IMR-90 (cell line): Measurements from ENCODE around the gene NBEAL1. TPM values are rescaled to one million over a fixed set of nuclear protein-coding genes. Genes with fewer than 3 reads are reported as not detected.

ENCODE experiments used
- ATAC-seq: fragments of 200-7000 bp; cut with Tn5 transposase; 2 replicates; pipeline ENCODE4 v1.9.1; 2020; ENCODE audit warnings: low read depth, mild to moderate bottlenecking, moderate library complexity
- BruUV-seq: library from RNA; stranded (reverse); fragments of 400-500 nt; replicated peaks from 2 replicates; lab custom pipeline; 2021; lab: Mats Ljungman, UMichigan
- CTCF ChIA-PET: fragments of 300-600 bp; formaldehyde crosslinking; extraction: SDS; loops from one replicate; lab custom pipeline; 2021; ENCODE audit warnings: antibody characterized with exemption; lab: Yijun Ruan, JAX
- POLR2A ChIA-PET: fragments of 300-600 bp; sonication (Branson Sonifier 250); formaldehyde crosslinking; loops from one replicate; lab custom pipeline; 2022; ENCODE audit warnings: antibody characterized with exemption; ENCODE audit not compliant: unreplicated experiment; lab: Charles Lee
- DNase-seq: peaks from one replicate; pipeline ENCODE4 v3.0.0; 2013
- H2AFZ ChIP-seq: replicated peaks from 2 replicates; pipeline ENCODE3; 2013; ENCODE audit warnings: low read length, mild to moderate bottlenecking; ENCODE audit not compliant: poor library complexity
- H2AK5ac ChIP-seq: 2 replicates; pipeline ENCODE4 v1.6.1; 2013; ENCODE audit warnings: low read depth, low read length, inconsistent platforms
- H2AK9ac ChIP-seq: replicated peaks from 2 replicates; pipeline ENCODE3; 2013; ENCODE audit warnings: mild to moderate bottlenecking, low read depth, low read length, moderate library complexity; ENCODE audit not compliant: poor library complexity
- H2BK120ac ChIP-seq: 2 replicates; pipeline ENCODE4 v1.6.1; 2013; ENCODE audit warnings: low read depth, low read length, inconsistent platforms
- H2BK15ac ChIP-seq: 3 replicates; pipeline ENCODE4 v1.6.1; 2013; ENCODE audit warnings: low read depth, low read length, inconsistent platforms
- H2BK20ac ChIP-seq: 2 replicates; pipeline ENCODE4 v1.6.1; 2013; ENCODE audit warnings: low read depth, mild to moderate bottlenecking, inconsistent platforms, low read length, moderate library complexity
- H2BK5ac ChIP-seq: 2 replicates; pipeline ENCODE4 v1.6.1; 2013; ENCODE audit warnings: mild to moderate bottlenecking, low read depth, low read length, inconsistent platforms; ENCODE audit not compliant: poor library complexity, severe bottlenecking
- H3K14ac ChIP-seq: replicated peaks from 2 replicates; pipeline ENCODE4 v1.6.1; 2013; ENCODE audit warnings: low read depth, low read length, inconsistent platforms
- H3K18ac ChIP-seq: 2 replicates; pipeline ENCODE4 v1.6.1; 2013; ENCODE audit warnings: low read depth, low read length, control low read depth
- H3K23ac ChIP-seq: 2 replicates; pipeline ENCODE4 v1.6.1; 2013; ENCODE audit warnings: low read depth, low read length, inconsistent platforms
- H3K27ac ChIP-seq: 2 replicates; pipeline ENCODE4 v1.5.1; 2013; ENCODE audit warnings: mild to moderate bottlenecking, control low read depth, low read length; ENCODE audit not compliant: insufficient read depth
- H3K27me3 ChIP-seq: 2 replicates; pipeline ENCODE4 v1.6.1; 2013; ENCODE audit warnings: low read length; ENCODE audit not compliant: control insufficient read depth, insufficient read depth
- H3K36me3 ChIP-seq: 2 replicates; pipeline ENCODE4 v1.6.1; 2013; ENCODE audit warnings: low read length, mixed read lengths; ENCODE audit not compliant: control insufficient read depth, insufficient read depth
- H3K4ac ChIP-seq: 2 replicates; pipeline ENCODE4 v1.6.1; 2013; ENCODE audit warnings: low read depth, low read length, inconsistent platforms
- H3K4me1 ChIP-seq: 2 replicates; pipeline ENCODE4 v1.6.1; 2013; ENCODE audit warnings: low read length, mixed read lengths; ENCODE audit not compliant: control insufficient read depth, insufficient read depth
- H3K4me2 ChIP-seq: 2 replicates; pipeline ENCODE4 v1.6.1; 2013; ENCODE audit warnings: low read depth, mild to moderate bottlenecking, control low read depth, low read length, moderate library complexity
- H3K4me3 ChIP-seq: 2 replicates; pipeline ENCODE4 v1.5.1; 2013; ENCODE audit warnings: low read depth, mild to moderate bottlenecking, control low read depth, low read length, moderate library complexity; ENCODE audit not compliant: insufficient read depth
- H3K56ac ChIP-seq: 2 replicates; pipeline ENCODE4 v1.6.1; 2013; ENCODE audit warnings: low read length, inconsistent platforms; ENCODE audit not compliant: insufficient read depth; ENCODE audit errors: extremely low read depth
- H3K79me1 ChIP-seq, 2 experiments: 2 replicates each; pipeline ENCODE4 v1.6.1; 2013; ENCODE audit warnings: low read length in 2 of 2, inconsistent platforms in 1 of 2, low read depth in 1 of 2
- H3K9ac ChIP-seq: 2 replicates; pipeline ENCODE4 v1.6.1; 2013; ENCODE audit warnings: low read depth, low read length, control low read depth
- H3K9me1 ChIP-seq: 2 replicates; pipeline ENCODE4 v1.6.1; 2013; ENCODE audit warnings: low read length, inconsistent platforms; ENCODE audit not compliant: insufficient read depth
- H3K9me3 ChIP-seq: 2 replicates; pipeline ENCODE4 v1.6.1; 2013; ENCODE audit warnings: low read length; ENCODE audit not compliant: control insufficient read depth, insufficient read depth
- H4K20me1 ChIP-seq: 2 replicates; pipeline ENCODE4 v1.6.1; 2013; ENCODE audit warnings: low read length, inconsistent platforms; ENCODE audit not compliant: insufficient read depth
- H4K5ac ChIP-seq: 2 replicates; pipeline ENCODE4 v1.6.1; 2013; ENCODE audit warnings: mild to moderate bottlenecking, low read depth, low read length, control low read depth
- H4K8ac ChIP-seq, 2 experiments: 2 replicates each; pipeline ENCODE4 v1.6.1; 2013; ENCODE audit warnings: low read depth in 2 of 2, low read length in 2 of 2, control low read depth in 1 of 2, inconsistent platforms in 1 of 2
- H4K91ac ChIP-seq: 2 replicates; pipeline ENCODE4 v1.6.1; 2013; ENCODE audit warnings: low read depth, low read length, inconsistent platforms; ENCODE audit not compliant: insufficient read depth
- BHLHE40 ChIP-seq: fragments of 150-350 bp; IDR thresholded peaks from 2 replicates; pipeline ENCODE4 v1.6.1; 2016; ENCODE audit warnings: mild to moderate bottlenecking, low read depth, low read length
- CEBPB ChIP-seq: IDR thresholded peaks from 2 replicates; pipeline ENCODE4 v1.6.1; 2012; ENCODE audit warnings: low read depth, low read length, improper control_type of control experiment
- FOS ChIP-seq: fragments of 150-350 bp; IDR thresholded peaks from 2 replicates; pipeline ENCODE4 v1.6.1; 2016; ENCODE audit warnings: low read depth, low read length
- MAZ ChIP-seq: IDR thresholded peaks from 2 replicates; pipeline ENCODE4 v1.6.1; 2012; ENCODE audit warnings: low read depth, mild to moderate bottlenecking, low read length, improper control_type of control experiment, moderate library complexity, borderline replicate concordance
- MXI1 ChIP-seq: IDR thresholded peaks from 2 replicates; pipeline ENCODE4 v1.6.1; 2012; ENCODE audit warnings: low read depth, mild to moderate bottlenecking, low read length, moderate library complexity, borderline replicate concordance
- POLR2A ChIP-seq: IDR thresholded peaks from 2 replicates; pipeline ENCODE4 v1.6.1; 2012; ENCODE audit warnings: mild to moderate bottlenecking, low read depth, low read length
- RCOR1 ChIP-seq: IDR thresholded peaks from 2 replicates; pipeline ENCODE4 v1.6.1; 2012; ENCODE audit warnings: mild to moderate bottlenecking, low read length, improper control_type of control experiment; ENCODE audit not compliant: insufficient replicate concordance
- RFX5 ChIP-seq: IDR thresholded peaks from 2 replicates; pipeline ENCODE4 v1.8.0; 2012; ENCODE audit warnings: low read depth, mild to moderate bottlenecking, low read length, moderate library complexity
- SMC3 ChIP-seq: fragments of 150-350 bp; IDR thresholded peaks from 2 replicates; pipeline ENCODE4 v1.6.1; 2016; ENCODE audit warnings: low read depth, mild to moderate bottlenecking, antibody characterized with exemption, low read length, moderate library complexity
- WGBS, 2 experiments: methylation state at CpG; one replicate each; pipeline versions ENCODE4 v1.1.5 to v1.1.7; 2013; ENCODE audit warnings: missing lambda C conversion rate in 2 of 2; ENCODE audit not compliant: insufficient read length in 1 of 2; ENCODE audit errors: extremely low coverage in 2 of 2; 5-methylcytosine and 5-hydroxymethylcytosine counted together
- dilution Hi-C: fragments of 300-500 bp; cut with HindIII; formaldehyde crosslinking; loops from one replicate; pipeline ENCODE4 v1.14.3; 2018; ENCODE audit warnings: low sequenced_read_pairs; ENCODE audit not compliant: unreplicated experiment
- in situ Hi-C: fragments of 300-500 bp; cut with MboI; formaldehyde crosslinking; loops from 3 replicates; pipeline ENCODE4 v1.14.3; 2019; ENCODE audit warnings: low sequenced_read_pairs, inconsistent platforms, mixed read lengths
- intact Hi-C: fragments of 100-400 bp; cut with micrococcal nuclease; formaldehyde crosslinking; loops from 2 replicates; pipeline ENCODE4 v1.10.0; 2022
- polyA plus RNA-seq, 3 experiments: library from polyadenylated mRNA; depleted of rRNA; stranded (reverse); fragments of >200 nt; gene quantifications; 2 replicates each; pipeline ENCODE4 v1.2.3, GENCODE V29; 2012; ENCODE audit warnings: low replicate concordance in 1 of 3
- total RNA-seq: library from RNA; depleted of rRNA; stranded (reverse); fragments of >200 nt; gene quantifications from 2 replicates; pipeline ENCODE4 v1.2.3, GENCODE V29; 2012
- TF ChIP-seq, protein P1 (sequence below): fragments of 150-350 bp; IDR thresholded peaks from 2 replicates; pipeline ENCODE4 v1.6.1; 2017; ENCODE audit warnings: mild to moderate bottlenecking, antibody characterized with exemption, low read length, low read depth
- TF ChIP-seq, protein P2 (sequence below): fragments of 150-350 bp; IDR thresholded peaks from 2 replicates; pipeline ENCODE4 v1.6.1; 2016; ENCODE audit warnings: low read depth, mild to moderate bottlenecking, low read length, moderate library complexity, borderline replicate concordance
- TF ChIP-seq, protein P3 (sequence below): conservative IDR thresholded peaks from 2 replicates; pipeline ENCODE4 v1.5.1; 2012; ENCODE audit warnings: mild to moderate bottlenecking, low read depth, low read length, improper control_type of control experiment

Gene NBEAL1
- total and polyA plus RNA-seq, 2 of the 4 experiments (the other 2 are of a cell fraction): 6.4 to 38.0 TPM

DNA sequence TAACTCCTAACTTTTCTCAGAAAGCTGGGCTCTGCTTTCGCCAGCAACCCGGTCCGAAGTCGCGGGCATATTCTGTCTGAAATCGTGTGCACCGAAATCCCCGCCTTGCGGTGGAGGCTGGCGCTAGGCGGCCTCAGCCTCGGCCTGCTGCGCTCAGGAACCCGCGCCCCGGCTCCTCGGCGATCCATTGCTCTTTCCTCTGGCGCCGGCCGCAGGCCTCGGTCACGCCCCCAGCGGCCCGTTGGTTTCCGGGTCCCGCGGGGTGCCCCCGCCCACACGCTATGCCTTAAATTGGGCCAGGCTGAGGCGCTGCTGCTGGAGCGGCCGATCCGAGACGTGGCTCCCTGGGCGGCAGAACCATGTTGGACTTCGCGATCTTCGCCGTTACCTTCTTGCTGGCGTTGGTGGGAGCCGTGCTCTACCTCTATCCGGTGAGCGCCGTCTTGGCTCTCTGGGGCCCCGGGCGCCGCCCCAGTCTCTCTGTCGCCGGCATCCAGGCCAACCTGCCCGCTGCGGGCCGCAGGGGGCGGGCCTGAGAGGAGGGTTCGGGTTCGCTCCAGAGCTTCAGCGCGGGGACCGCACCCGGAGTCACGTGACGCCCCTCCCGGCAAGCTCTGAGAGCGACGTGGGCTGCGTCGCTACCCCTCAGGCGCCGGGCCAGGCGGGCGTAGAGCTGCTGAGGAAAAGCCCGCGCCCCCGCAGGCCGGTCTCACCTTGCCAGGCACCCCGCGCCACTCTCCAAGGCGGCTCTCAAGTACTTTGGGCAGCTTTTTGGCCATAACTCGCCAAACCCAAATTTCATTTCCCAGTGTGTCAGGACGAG lies 224.2 kb downstream of the NBEAL1 start, which contains the start of gene CYP20A1:
TSS of gene CYP20A1 (plus strand) at position 315 of the 823 bp plus-strand sequence. CDS start at position 360, 45 bp downstream.
- peak within 1 kb of the TSS; percentile 64 for H3K4me2 ChIP-seq
- H4K5ac ChIP-seq: peak within 1 kb of the TSS; percentile 74
- BruUV-seq: TSS peak; percentile 55
- H4K8ac ChIP-seq: peak within 1 kb of the TSS; percentile 97 to 98
- intact Hi-C loops (loop anchor here (1.0 to 10.0 kb wide), 3 partner anchors 213 to 576 kb away; no protein-coding TSS in a partner anchor), in situ Hi-C loops (loop anchor here (25.0 kb wide), 1 partner anchor 573 kb away; no protein-coding TSS in a partner anchor), dilution Hi-C loops (no loop called here)
- DNase-seq: peak; percentile 94
- no peaks in the 10 kb centered on the region for H3K9me3 ChIP-seq
- 0 out of 2 replicates have a peak, but pooled peaks cover 2% of the 10 kb centered on the region for H3K36me3 ChIP-seq
- H3K9me1 ChIP-seq: 0 out of 2 replicates have a peak, but pooled peaks cover 3% of the 10 kb centered on the region
- peak within 1 kb of the TSS; percentile 68 for H3K18ac ChIP-seq
- H3K4ac ChIP-seq: peak within 1 kb of the TSS; percentile 97
- H4K91ac ChIP-seq: peak within 1 kb of the TSS; percentile 89
- peak within 1 kb of the TSS; percentile 79 for H3K23ac ChIP-seq
- H3K14ac ChIP-seq: peak within 1 kb of the TSS; percentile 89
- CTCF ChIA-PET: interaction anchor here (0.5 to 1.3 kb wide), 4 partner anchors 12 to 941 kb away, joined by 3 to 6 read pairs (median 4); no protein-coding TSS in a partner anchor
- H2BK5ac ChIP-seq: peak within 1 kb of the TSS; percentile 85
- POLR2A ChIA-PET: interaction anchor here (0.7 kb wide), 1 partner anchor 1889 kb away, joined by 11 read pairs; no protein-coding TSS in a partner anchor
- peak within 1 kb of the TSS; percentile 64 for H2AK5ac ChIP-seq
- peak within 1 kb of the TSS; percentile 91 for H3K27ac ChIP-seq
- peaks cover 26 to 47% of the 10 kb centered on the region in 2 experiments for H3K79me1 ChIP-seq
- peak within 1 kb of the TSS; percentile 92 for H3K9ac ChIP-seq
- no peak within 1 kb of the TSS; the same call in 1 of the 2 replicates for H2BK20ac ChIP-seq
- peak within 1 kb of the TSS; percentile 94 for H2AK9ac ChIP-seq
- no peak within 1 kb of the TSS; the same call in 2 of the 3 replicates for H2BK15ac ChIP-seq
- peak within 1 kb of the TSS; percentile 64 for H3K4me3 ChIP-seq
- peaks cover 3% of the 10 kb centered on the region; the same call in 1 of the 2 replicates for H3K4me1 ChIP-seq
- peak; percentile 97 for ATAC-seq
- H2BK120ac ChIP-seq: peak within 1 kb of the TSS; percentile 87
- peak within 1 kb of the TSS; percentile 89 for H3K56ac ChIP-seq
- no peaks in the 10 kb centered on the region for H3K27me3 ChIP-seq
- H2AFZ ChIP-seq: peak within 1 kb of the TSS; percentile 95
- H4K20me1 ChIP-seq: no peaks in the 10 kb centered on the region
- 0% methylated on average over 24 of the region's 80 CpGs; no CpG with 5 or more reads in 1 of the 2 experiments for WGBS, 2 experiments
- TF ChIP-seq BHLHE40 (peak; percentile 85), CEBPB (no peak), POLR2A (peak; percentile 96), MAZ (peak; percentile 84; the same call in 1 of the 2 replicates), RCOR1 (no peak), FOS (no peak), MXI1 (peak; percentile 84; the same call in 1 of the 2 replicates), RFX5 (no peak), SMC3 (peak; percentile 28; the same call in 1 of the 2 replicates)
- TF ChIP-seq, protein P1, sequence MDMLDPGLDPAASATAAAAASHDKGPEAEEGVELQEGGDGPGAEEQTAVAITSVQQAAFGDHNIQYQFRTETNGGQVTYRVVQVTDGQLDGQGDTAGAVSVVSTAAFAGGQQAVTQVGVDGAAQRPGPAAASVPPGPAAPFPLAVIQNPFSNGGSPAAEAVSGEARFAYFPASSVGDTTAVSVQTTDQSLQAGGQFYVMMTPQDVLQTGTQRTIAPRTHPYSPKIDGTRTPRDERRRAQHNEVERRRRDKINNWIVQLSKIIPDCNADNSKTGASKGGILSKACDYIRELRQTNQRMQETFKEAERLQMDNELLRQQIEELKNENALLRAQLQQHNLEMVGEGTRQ: peak; percentile 96
- TF ChIP-seq, protein P2, sequence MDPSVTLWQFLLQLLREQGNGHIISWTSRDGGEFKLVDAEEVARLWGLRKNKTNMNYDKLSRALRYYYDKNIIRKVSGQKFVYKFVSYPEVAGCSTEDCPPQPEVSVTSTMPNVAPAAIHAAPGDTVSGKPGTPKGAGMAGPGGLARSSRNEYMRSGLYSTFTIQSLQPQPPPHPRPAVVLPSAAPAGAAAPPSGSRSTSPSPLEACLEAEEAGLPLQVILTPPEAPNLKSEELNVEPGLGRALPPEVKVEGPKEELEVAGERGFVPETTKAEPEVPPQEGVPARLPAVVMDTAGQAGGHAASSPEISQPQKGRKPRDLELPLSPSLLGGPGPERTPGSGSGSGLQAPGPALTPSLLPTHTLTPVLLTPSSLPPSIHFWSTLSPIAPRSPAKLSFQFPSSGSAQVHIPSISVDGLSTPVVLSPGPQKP: no peak
- TF ChIP-seq, protein P3, sequence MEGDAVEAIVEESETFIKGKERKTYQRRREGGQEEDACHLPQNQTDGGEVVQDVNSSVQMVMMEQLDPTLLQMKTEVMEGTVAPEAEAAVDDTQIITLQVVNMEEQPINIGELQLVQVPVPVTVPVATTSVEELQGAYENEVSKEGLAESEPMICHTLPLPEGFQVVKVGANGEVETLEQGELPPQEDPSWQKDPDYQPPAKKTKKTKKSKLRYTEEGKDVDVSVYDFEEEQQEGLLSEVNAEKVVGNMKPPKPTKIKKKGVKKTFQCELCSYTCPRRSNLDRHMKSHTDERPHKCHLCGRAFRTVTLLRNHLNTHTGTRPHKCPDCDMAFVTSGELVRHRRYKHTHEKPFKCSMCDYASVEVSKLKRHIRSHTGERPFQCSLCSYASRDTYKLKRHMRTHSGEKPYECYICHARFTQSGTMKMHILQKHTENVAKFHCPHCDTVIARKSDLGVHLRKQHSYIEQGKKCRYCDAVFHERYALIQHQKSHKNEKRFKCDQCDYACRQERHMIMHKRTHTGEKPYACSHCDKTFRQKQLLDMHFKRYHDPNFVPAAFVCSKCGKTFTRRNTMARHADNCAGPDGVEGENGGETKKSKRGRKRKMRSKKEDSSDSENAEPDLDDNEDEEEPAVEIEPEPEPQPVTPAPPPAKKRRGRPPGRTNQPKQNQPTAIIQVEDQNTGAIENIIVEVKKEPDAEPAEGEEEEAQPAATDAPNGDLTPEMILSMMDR: peak; percentile 43
